HL-60/S4 treated with phorbol 12-myristate 13-acetate at 8.2 ng/mL for 4 days and 3 days (cell line): ENCODE measurements around the gene USP46.

Experiments used
- in situ Hi-C: fragments of 300-500 bp; cut with MboI; formaldehyde crosslinking; loops from 2 replicates; pipeline ENCODE4 v1.15.0; 2022; ENCODE audit warnings: low sequenced_read_pairs

USP46 gene

GRCh38 chr4:52657618-52658501, 1.2 kb downstream of the USP46 start:
- in situ Hi-C loops, result no loop called here

GRCh38 chr4:52657292-52657617, 1.8 kb downstream of the USP46 start:
- in situ Hi-C loops, result no loop called here

DNA sequence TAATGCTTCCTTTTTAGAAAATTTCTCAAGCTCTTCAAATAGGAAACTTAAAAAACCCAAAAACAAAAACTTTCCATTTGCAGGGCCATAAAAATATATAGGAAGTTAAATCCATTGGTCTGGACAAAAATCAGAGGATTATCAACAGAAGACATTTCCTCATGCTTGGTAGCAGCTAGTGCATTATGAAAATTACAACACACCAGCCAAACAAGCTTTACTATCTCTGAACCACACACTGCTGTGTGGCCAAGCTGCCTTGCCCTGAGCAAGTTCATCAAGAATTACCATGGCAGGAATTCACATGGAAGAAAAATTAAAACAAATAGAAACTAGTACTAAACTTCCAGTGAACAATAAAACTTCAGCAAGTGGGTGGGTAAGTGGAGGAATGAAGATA, 3.6 kb downstream of the USP46 start:
- in situ Hi-C loops, result no loop called here

GRCh38 chr4:52651996-52652672, 7.0 kb downstream of the USP46 start:
- in situ Hi-C loops, result no loop called here

DNA sequence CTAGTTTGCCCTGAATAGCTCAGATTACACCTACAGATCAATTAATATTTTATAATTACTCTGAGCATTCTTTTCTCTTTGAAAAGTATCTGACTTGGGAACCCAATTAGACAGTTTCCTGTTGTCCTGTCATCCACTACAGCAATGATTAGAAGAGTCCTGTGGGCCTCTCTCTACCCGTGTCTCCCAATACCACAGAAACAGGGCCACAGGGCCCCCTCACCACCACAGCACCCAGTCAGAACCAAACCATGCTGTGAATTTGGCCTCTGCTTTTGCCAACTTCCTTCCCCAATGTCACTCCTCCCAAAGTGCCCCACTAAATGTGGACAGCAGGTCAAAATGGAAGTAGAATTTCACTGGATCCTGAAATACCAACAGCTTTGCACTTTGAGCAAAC, 10.3 kb downstream of the USP46 start:
- in situ Hi-C loops, result no loop called here

- in situ Hi-C loops, result no loop called here
Measured at GRCh38 chr4:52646741-52647140, 12.4 kb downstream of the USP46 start.

DNA sequence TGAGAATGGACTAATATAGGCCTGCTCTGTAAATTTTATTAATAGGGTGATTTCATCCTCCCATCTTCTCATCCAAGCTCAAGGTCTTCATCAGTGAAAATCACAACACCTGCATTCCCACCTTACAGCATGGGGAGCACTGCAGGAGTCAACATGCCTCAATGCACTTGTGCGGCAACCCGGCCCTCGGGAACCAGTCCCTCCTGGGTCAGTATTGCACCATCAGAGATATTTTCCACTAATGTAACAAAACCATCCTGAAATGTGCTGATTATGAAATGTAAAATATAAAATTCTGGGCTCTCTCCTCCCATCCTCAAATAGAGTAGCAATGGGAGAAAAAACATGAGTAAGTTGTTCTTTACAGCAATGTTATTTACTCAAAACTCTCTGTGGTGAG, 13.0 kb downstream of the USP46 start:
- in situ Hi-C loops, result no loop called here

GRCh38 chr4:52645300-52645699, 13.8 kb downstream of the USP46 start:
- in situ Hi-C loops, result no loop called here

- in situ Hi-C loops, result no loop called here
Measured at GRCh38 chr4:52643785-52644244, 15.3 kb downstream of the USP46 start.

GRCh38 chr4:52643190-52643589, 15.9 kb downstream of the USP46 start:
- in situ Hi-C loops, result no loop called here

- in situ Hi-C loops, result no loop called here
Measured at GRCh38 chr4:52641854-52642563, 17.1 kb downstream of the USP46 start.

DNA sequence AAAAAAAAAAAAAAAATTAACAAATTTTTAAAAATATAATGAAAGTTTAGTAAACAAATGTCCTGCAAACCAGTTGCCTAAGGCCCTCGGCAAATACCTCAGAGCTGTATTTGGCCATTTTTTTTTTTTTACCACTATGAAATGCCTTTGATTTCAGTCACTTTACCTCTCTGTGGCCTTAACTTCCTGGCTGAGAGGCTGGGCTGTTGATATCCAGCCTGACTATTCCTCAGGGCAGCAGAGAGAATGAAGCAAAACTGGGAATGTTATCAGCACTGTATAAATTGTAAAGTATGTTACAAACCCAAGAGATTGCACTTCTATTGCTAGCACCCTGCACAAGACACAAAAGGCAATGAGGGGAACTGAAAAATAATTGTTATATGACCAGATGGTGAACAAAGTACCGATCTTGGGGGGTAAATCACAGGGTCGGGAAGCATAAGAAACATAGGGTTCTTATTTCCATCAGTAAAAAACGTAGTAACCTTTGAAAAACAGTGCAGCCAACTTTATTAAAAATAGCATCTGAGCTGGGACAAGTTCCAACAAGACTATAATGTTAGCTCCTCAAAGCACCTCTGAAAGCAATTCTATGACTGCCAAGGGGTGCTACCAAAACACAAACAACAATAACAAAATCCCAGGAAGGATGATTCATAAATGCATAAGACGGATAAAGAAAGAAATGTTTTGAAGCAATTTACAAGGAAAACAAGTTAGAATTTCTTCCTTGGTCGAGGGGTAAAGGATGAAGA, 18.1 kb downstream of the USP46 start:
- in situ Hi-C loops, result no loop called here

DNA sequence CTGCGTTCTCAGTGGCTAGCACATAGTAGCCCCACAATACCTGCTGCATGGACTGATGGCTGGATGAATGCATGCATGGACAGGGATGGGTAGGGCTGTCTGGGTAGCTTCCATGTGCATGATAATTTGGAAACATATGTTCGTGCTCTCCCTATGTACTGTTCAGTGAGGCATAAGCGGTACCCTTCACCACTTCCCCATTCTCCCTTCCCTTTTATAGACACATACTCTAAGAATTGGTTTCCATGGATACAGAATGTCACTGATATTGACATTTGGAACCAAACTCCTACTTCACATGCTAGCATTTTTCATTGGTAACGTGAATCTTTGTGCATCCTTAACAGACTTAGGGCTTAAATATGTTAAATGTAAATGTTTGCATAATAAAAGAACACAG, 20.4 kb downstream of the USP46 start:
- in situ Hi-C loops, result no loop called here

DNA sequence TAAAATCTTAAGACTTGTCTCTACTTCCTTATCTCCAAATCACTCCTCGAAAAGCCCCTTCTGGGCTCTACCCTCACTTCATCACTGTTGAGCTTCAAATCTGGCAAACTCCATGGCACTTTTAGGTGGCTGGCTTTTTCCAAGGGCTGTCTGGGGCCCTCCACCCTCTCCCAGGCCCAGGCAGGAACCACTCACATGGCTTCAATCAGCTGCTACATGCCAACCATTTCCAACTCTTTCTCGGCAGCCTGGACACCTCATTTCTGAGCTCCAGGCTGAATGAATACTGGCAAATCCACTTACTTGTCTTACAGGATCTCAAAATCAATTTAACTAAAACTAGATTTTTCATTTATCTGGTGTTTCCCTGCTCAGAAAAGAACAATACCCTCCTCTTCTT, 22.0 kb downstream of the USP46 start:
- in situ Hi-C loops, result no loop called here

- in situ Hi-C loops, result no loop called here
Measured at GRCh38 chr4:52635560-52635959, 23.5 kb downstream of the USP46 start.

GRCh38 chr4:52635130-52635529, 24.0 kb downstream of the USP46 start:
- in situ Hi-C loops, result no loop called here

- in situ Hi-C loops, result no loop called here
Measured at GRCh38 chr4:52633846-52634245, 25.3 kb downstream of the USP46 start.

DNA sequence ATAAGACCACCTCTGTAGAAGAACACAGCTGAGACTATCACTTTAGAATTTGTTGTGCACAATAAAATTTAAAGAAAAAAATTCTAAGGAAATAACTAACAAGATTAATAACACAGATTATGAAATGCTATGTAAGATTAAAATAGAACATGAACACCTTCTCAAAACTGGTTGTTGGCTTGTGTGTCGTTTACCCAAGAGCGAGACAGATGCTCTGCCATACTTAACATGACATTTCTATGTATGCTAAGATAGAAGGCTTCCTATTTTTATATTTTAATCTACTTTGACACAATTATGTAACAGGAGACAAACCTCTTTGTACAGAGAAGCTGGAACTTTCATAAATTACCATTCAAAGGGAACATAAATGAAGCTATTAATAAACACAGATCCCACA, 30.1 kb downstream of the USP46 start:
- in situ Hi-C loops, result no loop called here

DNA sequence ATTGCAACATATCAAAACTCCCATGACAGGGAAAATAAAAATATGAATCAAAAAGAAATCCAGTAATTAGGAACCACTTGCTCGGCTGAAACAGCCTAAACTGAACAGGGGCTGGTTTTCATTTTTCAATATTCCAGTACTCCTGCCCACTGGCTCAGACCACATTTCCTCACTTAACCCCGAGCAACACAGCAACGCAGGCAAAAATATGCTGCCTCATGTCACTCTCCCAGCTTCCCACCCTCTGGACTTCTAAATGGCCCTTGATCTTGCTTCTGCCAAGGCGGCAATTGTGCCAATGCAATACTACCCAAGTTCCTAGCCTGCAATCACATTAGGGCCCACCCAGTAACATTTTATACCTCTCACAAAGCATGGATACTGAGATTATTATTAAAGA, 30.6 kb downstream of the USP46 start:
- in situ Hi-C loops, result no loop called here

DNA sequence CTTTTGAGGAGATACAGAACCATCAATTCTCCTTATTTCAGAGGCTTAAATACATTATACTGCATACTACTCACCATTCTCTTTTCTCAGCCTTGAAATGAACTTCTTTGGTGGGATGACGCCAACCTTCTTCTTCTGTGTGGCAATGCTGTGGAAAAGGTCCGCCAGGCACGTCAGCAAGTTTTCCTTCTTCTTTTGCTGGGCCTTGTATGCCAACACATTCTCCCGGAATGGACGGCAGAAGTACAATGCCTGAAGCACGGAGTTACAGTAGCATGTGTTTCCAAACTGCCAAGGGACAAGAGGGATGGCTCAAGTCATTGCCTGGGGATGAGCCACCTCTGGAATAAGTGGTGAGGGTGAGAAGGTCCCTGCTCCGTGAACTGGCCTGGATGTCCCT, 31.2 kb downstream of the USP46 start:
- in situ Hi-C loops, result no loop called here

- in situ Hi-C loops, result no loop called here
Measured at GRCh38 chr4:52625216-52625615, 33.9 kb downstream of the USP46 start.
